Activated B cell treated with CpG ODN at 0.5 μM for 24 hours (primary cell): ENCODE data around the gene ZBTB17. TPM values are rescaled to one million over a fixed set of nuclear protein-coding genes. Genes with fewer than 3 reads are reported as not detected.

ENCODE experiments used
- ATAC-seq: fragments of 200-7000 bp; cut with Tn5 transposase; one replicate; pipeline ENCODE4 v1.10.0; 2021; ENCODE audit warnings: low read depth, mild to moderate bottlenecking, moderate library complexity
- CTCF ChIA-PET: fragments of 350-600 bp; sonication (Branson Sonifier 250); formaldehyde crosslinking; loops from one replicate; lab custom pipeline; 2021; ENCODE audit warnings: antibody characterized with exemption; lab: Charles Lee
- POLR2A ChIA-PET: fragments of 350-600 bp; sonication (Branson Sonifier 250); formaldehyde crosslinking; loops from one replicate; lab custom pipeline; 2021; ENCODE audit warnings: antibody characterized with exemption; lab: Charles Lee
- DNase-seq: peaks from one replicate; pipeline ENCODE4 v3.0.0; 2022
- H3K27ac Mint-ChIP-seq: one replicate; pipeline ENCODE4 v1.8.0; 2020; ENCODE audit warnings: mixed read lengths
- H3K27me3 Mint-ChIP-seq: one replicate; pipeline ENCODE4 v1.8.0; 2021; ENCODE audit warnings: mixed read lengths
- H3K36me3 Mint-ChIP-seq: one replicate; pipeline ENCODE4 v1.8.0; 2021; ENCODE audit warnings: low read depth, mixed read lengths
- H3K4me1 Mint-ChIP-seq: one replicate; pipeline ENCODE4 v1.8.0; 2021; ENCODE audit warnings: mixed read lengths
- H3K4me3 Mint-ChIP-seq: one replicate; pipeline ENCODE4 v1.8.0; 2020; ENCODE audit warnings: mild to moderate bottlenecking, mixed read lengths
- H3K9me3 Mint-ChIP-seq: one replicate; pipeline ENCODE4 v1.8.0; 2020; ENCODE audit warnings: mixed read lengths
- intact Hi-C: fragments of 100-400 bp; cut with micrococcal nuclease; formaldehyde crosslinking; loops from one replicate; pipeline ENCODE4 v1.15.1; 2024
- total RNA-seq: library from RNA; stranded (reverse); gene quantifications from 2 replicates; pipeline ENCODE4 v1.2.3, GENCODE V29; 2022
- TF ChIP-seq, protein P1 (sequence below): fragments of 200-600 bp; IDR thresholded peaks from one replicate; pipeline ENCODE4 v1.8.0; 2022; ENCODE audit warnings: antibody characterized with exemption, mild to moderate bottlenecking

The ZBTB17 gene
- total RNA-seq, 1 donor from 2014 or later, result 121 TPM

DNA sequence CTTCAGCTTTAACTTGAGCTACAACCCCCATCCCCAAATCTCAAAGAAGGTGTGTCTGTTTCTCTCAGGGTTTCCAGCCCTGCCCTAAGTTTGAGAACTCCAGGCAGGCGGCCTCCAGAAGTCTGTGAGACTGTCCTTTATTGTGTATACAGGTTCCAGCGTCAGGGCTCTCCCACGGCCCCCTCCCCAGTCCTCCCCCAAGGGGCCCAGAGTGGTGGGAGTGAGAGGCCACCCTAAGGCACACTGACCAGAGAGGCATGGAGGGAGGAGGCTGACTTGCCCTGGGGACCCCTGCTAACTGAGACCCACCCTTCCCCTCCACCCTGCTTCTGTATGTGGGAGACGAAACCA lies 38.0 kb upstream of the ZBTB17 start:
- H3K27me3 Mint-ChIP-seq, result no peaks in the 10 kb centered on the region

DNA sequence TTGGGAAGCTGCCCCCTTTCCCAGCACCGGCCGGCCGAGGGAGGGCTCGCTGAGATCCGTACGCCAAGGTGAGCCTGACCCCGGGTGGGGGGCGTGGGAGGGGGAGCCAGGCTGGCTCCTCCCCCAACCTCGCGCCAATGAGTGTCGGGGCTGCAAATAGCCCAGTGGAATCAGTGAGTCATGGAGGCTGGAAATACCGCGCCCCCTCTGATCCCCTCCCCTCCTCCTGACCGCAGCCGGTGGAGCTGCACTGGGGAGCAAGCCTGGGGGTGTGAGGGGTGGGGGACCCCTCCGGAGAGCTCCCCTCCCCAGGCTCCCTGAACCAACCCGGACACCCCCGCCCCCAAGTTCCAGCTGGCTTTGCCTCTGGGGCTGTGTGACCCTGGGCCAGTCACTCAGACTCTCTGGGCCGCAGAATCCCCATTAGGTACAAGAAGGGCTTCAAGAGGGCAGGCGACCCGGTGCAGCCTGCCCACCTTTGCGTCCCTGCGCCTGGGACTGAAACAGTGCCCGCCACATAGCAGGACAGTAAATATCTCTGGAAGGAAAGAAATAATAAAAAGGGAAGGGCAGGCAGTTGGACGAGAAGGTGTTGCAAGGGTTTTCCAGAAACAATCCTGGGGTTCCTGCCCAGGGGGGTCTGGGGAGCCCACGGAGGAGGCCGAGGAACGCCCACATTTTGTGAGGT lies 37.5 kb upstream of the ZBTB17 start:
- Mint-ChIP-seq H3K9me3 (no peaks in the 10 kb centered on the region), H3K27me3 (no peaks in the 10 kb centered on the region), H3K4me3 (peak overlapping the region; percentile 65), H3K27ac (no peak overlapping the region), H3K36me3 (no peaks in the 10 kb centered on the region), H3K4me1 (peaks cover 27% of the 10 kb centered on the region)
- peak; percentile 70 for ATAC-seq
- intact Hi-C loops, result no loop called here
- ChIA-PET POLR2A (interaction anchor here (0.5 to 0.9 kb wide), 2 partner anchors 36 to 53 kb away, joined by 3 read pairs; no protein-coding TSS in a partner anchor), CTCF (interaction anchor here (1.4 kb wide), 1 partner anchor 222 kb away, joined by 3 read pairs; no protein-coding TSS in a partner anchor)
- peak; percentile 59 for DNase-seq
- TF ChIP-seq, protein P1, sequence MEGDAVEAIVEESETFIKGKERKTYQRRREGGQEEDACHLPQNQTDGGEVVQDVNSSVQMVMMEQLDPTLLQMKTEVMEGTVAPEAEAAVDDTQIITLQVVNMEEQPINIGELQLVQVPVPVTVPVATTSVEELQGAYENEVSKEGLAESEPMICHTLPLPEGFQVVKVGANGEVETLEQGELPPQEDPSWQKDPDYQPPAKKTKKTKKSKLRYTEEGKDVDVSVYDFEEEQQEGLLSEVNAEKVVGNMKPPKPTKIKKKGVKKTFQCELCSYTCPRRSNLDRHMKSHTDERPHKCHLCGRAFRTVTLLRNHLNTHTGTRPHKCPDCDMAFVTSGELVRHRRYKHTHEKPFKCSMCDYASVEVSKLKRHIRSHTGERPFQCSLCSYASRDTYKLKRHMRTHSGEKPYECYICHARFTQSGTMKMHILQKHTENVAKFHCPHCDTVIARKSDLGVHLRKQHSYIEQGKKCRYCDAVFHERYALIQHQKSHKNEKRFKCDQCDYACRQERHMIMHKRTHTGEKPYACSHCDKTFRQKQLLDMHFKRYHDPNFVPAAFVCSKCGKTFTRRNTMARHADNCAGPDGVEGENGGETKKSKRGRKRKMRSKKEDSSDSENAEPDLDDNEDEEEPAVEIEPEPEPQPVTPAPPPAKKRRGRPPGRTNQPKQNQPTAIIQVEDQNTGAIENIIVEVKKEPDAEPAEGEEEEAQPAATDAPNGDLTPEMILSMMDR, result no peak

More for the DNA sequence above, 38.0 kb upstream of the ZBTB17 start:
- Mint-ChIP-seq H3K4me3 (no peak overlapping the region), H3K4me1 (peaks cover 27% of the 10 kb centered on the region), H3K36me3 (no peaks in the 10 kb centered on the region), H3K9me3 (no peaks in the 10 kb centered on the region), H3K27ac (no peak overlapping the region)
- intact Hi-C loops, result no loop called here
- ChIA-PET POLR2A (interaction anchor here (0.5 to 1.2 kb wide), 4 partner anchors 37 to 223 kb away, joined by 3 to 6 read pairs (median 4); no protein-coding TSS in a partner anchor), CTCF (no interaction called here)
- ATAC-seq (no peak), DNase-seq (no peak)
- TF ChIP-seq, protein P1, result no peak

DNA sequence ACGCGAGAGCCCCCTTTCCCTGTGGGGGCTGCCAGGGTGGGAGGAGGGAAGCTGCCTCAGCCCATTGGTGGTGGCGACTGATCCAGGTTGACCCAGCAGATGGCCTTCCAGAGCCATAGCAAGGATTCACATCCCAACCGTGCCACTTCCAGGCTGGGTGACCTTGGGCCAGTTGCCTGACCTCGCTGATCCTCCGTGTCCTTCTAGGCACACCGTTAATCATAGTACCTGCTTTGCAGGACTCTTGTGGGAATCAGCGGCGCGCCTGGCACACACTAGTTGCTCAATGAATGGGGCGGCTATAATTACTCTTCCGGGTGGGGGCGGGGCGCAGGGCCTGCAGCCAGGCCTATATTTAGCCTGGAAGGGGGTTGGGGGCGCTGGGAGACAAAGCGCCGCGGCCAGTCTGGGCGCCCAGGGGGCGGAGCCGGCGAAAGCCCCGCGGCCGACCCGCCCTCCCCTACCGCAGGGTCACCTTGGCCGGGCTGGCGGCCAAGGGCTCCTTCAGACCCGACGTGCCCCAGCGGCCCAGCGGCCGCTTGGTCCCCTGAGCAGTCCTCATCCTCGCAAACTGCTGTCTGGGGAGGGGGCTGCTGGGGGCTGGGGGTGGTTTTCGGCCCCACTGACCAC lies 36.8 kb upstream of the ZBTB17 start:
- Mint-ChIP-seq H3K9me3 (no peaks in the 10 kb centered on the region), H3K27me3 (no peaks in the 10 kb centered on the region), H3K4me1 (peaks cover 27% of the 10 kb centered on the region), H3K27ac (no peak overlapping the region), H3K4me3 (peak overlapping the region; percentile 65), H3K36me3 (no peaks in the 10 kb centered on the region)
- ATAC-seq (peak; percentile 33), DNase-seq (peak; percentile 40)
- ChIA-PET POLR2A (interaction anchor here (0.9 kb wide), 1 partner anchor 52 kb away, joined by 3 read pairs; no protein-coding TSS in a partner anchor), CTCF (interaction anchor here (1.4 kb wide), 1 partner anchor 221 kb away, joined by 3 read pairs; no protein-coding TSS in a partner anchor)
- intact Hi-C loops, result no loop called here
- TF ChIP-seq, protein P1, result no peak

DNA sequence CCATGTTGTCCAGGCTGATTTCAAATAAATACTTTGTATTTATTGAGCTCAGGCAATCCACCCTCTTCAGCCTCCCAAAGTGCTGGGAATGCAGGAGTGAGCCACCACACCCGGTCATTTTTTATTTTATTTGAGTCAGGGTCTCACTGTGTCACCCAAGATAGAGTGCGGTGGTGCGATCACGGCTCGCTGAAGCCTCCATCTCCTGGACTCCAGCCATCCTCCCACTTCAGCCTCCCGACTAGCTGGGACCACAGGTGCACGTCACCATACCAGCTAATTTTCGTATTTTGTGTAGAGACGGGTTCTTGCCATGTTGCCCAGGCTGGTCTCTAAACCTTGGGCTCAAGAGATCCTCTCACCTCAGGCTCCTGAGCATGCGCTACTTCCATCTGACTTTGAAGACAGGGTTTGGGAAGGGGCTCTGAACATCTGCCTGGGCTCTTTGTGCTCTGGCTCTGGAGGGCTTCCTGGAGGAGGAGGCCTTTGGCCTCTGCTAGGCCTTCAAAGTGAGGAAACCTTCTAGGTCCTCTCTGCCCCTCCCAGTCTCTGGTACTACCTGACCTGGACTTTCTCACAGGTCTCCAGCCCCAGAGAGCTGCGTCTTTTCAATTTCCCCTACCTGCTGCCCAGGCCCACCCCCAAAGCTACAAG lies 36.2 kb upstream of the ZBTB17 start:
- Mint-ChIP-seq H3K4me1 (peaks cover 31% of the 10 kb centered on the region), H3K9me3 (no peaks in the 10 kb centered on the region), H3K4me3 (peak overlapping the region; percentile 65), H3K27ac (no peak overlapping the region), H3K27me3 (no peaks in the 10 kb centered on the region), H3K36me3 (no peaks in the 10 kb centered on the region)
- no peak for DNase-seq
- intact Hi-C loops, result no loop called here
- TF ChIP-seq, protein P1, result no peak
- ChIA-PET CTCF (interaction anchor here (1.4 kb wide), 1 partner anchor 220 kb away, joined by 3 read pairs; no protein-coding TSS in a partner anchor), POLR2A (no interaction called here)
- no peak for ATAC-seq

DNA sequence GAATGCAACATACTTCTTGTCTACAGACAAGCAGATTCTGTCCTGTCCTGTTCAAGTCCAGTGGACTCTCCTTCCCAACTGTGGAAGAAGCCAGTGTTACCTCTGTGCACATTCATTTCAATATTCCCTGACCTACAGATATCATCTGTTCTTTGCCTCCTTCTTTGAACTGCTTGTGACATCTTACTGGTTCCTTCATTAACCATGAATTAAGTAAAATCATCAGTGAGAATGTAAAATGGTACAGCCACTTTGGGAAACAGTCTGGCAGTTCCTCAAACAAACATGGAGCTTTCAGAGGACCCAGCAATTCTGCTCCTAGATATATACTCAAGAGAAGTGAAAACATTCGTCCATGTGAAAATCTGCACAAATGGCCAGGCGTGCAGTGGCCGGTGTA lies 34.9 kb upstream of the ZBTB17 start:
- Mint-ChIP-seq H3K9me3 (no peaks in the 10 kb centered on the region), H3K27ac (no peak overlapping the region), H3K4me1 (peaks cover 41% of the 10 kb centered on the region), H3K27me3 (no peaks in the 10 kb centered on the region), H3K4me3 (no peak overlapping the region), H3K36me3 (no peaks in the 10 kb centered on the region)
- intact Hi-C loops, result no loop called here
- ChIA-PET CTCF (interaction anchor here (1.5 kb wide), 1 partner anchor 219 kb away, joined by 3 read pairs; no protein-coding TSS in a partner anchor), POLR2A (no interaction called here)
- ATAC-seq, result no peak
- TF ChIP-seq, protein P1, result no peak
- DNase-seq, result no peak
